Muscle layer of colon (tissue), 2 donors: ENCODE data around the gene VIPR2.

Experiments used
- H3K27ac ChIP-seq: one replicate; pipeline ENCODE4 v1.7.0; 2013; ENCODE audit warnings: low read depth, mild to moderate bottlenecking, low read length, moderate library complexity
- H3K27me3 ChIP-seq, 2 donors: one replicate each; pipeline ENCODE4 v1.7.0; 2013; ENCODE audit warnings: low read length in 2 of 2, mild to moderate bottlenecking in 2 of 2; ENCODE audit not compliant: insufficient read depth in 2 of 2, control insufficient read depth in 1 of 2
- H3K36me3 ChIP-seq: one replicate; pipeline ENCODE4 v1.7.0; 2013; ENCODE audit warnings: mild to moderate bottlenecking, low read length; ENCODE audit not compliant: insufficient read depth
- H3K4me1 ChIP-seq: one replicate; pipeline ENCODE4 v1.7.0; 2013; ENCODE audit warnings: mild to moderate bottlenecking, low read length; ENCODE audit not compliant: insufficient read depth
- H3K4me3 ChIP-seq, 2 donors: one replicate each; pipeline ENCODE4 v1.7.0; 2013; ENCODE audit warnings: low read length in 2 of 2, low read depth in 1 of 2, mild to moderate bottlenecking in 1 of 2, moderate library complexity in 1 of 2
- H3K9ac ChIP-seq: one replicate; pipeline ENCODE4 v1.7.0; 2013; ENCODE audit warnings: low read length
- H3K9me3 ChIP-seq: one replicate; pipeline ENCODE4 v1.7.0; 2013; ENCODE audit warnings: mild to moderate bottlenecking, low read length
- donor health status: abdominal sarcoma.
- donor health status: Adenocarcinoma of cecum.

VIPR2 gene

DNA sequence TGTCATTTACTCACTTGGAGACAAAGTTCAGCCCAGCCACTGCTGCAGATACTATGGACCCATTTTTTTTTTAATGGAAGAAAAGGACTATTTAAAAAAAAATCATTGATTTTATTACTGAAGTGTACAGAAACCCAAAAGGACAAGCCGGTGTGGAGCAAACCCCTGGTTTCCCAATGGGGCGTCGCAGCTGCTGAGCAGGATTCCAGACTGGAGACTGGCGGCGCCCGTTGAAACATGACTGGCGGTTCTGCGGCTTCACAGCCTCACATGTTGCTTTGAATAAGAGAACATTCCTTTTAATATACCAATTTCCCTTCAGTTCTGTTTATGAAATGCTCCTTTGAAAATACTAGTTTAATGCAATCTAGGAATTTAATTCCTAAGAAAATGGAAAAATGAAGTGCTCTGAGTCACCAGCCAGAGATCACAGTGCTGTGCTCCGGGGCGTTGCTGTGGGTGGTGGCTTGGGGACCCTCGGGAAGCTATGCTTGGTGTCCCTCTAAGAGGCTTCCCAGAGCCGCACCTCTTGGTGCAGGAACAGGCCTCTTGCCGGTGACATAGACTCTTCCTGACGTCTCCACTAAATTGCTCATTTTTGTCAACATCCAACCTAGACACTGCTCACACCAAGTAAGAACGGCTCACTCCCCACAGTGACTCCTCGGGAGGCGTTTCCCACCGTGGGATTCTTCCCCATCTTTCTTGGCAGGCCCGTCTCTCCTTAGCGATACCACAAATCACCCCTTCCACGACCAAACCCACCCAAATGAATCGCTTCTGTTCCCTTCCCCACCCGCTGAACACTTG lies 12.0 kb upstream of the VIPR2 start:
- H3K4me3 ChIP-seq: no peak overlapping the region
- H3K9me3 ChIP-seq: no peaks in the 10 kb centered on the region
- no peaks in the 10 kb centered on the region for H3K27me3 ChIP-seq
- no peak overlapping the region for H3K27ac ChIP-seq
- no peaks in the 10 kb centered on the region for H3K4me1 ChIP-seq
- no peaks in the 10 kb centered on the region for H3K36me3 ChIP-seq
- H3K9ac ChIP-seq: no peak overlapping the region

DNA sequence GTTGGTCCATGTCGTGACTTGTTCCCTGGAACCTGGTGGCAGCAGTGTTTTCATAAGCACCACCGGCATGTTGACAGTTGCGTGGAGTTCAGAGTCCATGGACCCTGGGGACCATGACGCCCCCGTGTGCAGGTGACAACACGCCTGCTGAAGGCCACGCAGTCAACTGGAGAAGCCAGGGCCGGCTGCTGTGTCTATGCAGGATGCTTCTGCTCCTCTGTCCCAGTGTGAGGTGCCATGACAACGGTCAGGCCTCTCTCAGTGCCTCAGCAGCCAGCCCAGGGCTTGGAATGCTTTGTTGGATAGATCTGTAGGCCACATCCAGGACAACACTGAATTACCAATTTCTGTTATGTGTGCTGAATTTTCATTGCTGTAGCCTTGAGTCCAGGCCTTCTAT lies 10.7 kb upstream of the VIPR2 start:
- Histone ChIP-seq H3K27ac (no peak overlapping the region), H3K27me3 (no peaks in the 10 kb centered on the region), H3K4me3 (no peak overlapping the region), H3K4me1 (no peaks in the 10 kb centered on the region), H3K36me3 (no peaks in the 10 kb centered on the region), H3K9me3 (no peaks in the 10 kb centered on the region), H3K9ac (no peak overlapping the region)

DNA sequence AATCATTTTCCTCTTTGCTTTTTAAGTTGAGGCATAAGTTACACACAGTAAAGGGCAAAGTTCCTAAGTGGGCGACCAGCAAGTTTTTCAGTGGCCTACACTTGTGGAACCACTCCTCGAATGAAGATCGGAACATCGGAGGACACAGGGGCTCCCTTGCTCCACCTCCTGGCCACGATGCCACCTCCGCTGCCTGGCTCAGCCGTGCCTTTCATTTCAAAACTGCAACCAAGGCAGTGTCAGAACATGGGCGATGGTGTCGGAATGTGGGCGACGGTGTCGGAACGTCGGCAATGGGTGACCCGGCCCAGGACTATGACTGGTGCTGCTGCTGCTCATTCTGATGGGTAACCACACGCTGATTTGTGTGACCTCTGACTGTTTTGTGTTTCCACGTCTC lies 9.6 kb upstream of the VIPR2 start:
- Histone ChIP-seq H3K9me3 (no peaks in the 10 kb centered on the region), H3K9ac (no peak overlapping the region), H3K27me3 (no peaks in the 10 kb centered on the region), H3K27ac (no peak overlapping the region), H3K4me1 (no peaks in the 10 kb centered on the region), H3K4me3 (no peak overlapping the region), H3K36me3 (no peaks in the 10 kb centered on the region)

DNA sequence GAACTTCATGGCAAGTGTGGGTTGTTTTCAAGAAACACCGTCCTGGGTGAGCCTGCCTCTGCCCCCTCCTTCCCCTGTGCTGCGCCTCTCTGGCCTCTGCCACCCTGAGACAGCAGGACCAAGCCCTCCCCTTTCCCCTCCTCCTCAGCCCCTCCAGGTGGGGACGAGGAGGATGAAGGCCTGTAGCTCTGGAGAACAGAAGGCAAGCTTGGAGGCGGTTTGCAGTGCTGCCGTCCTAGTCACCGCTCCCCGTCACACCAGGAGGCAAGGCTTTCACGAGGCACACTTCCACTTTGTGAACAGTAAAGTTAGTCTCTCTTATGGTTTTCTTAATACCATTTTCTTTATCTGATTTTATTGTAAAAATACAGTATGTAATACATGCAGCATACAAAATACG lies 8.8 kb upstream of the VIPR2 start:
- no peaks in the 10 kb centered on the region for H3K4me1 ChIP-seq
- no peak overlapping the region for H3K4me3 ChIP-seq
- H3K36me3 ChIP-seq: no peaks in the 10 kb centered on the region
- H3K9me3 ChIP-seq: no peaks in the 10 kb centered on the region
- no peak overlapping the region for H3K27ac ChIP-seq
- H3K9ac ChIP-seq: no peak overlapping the region
- peaks cover 0 to 6% of the 10 kb centered on the region in 2 donors for H3K27me3 ChIP-seq

- Histone ChIP-seq H3K4me3 (no peak overlapping the region), H3K36me3 (no peaks in the 10 kb centered on the region), H3K9me3 (no peaks in the 10 kb centered on the region), H3K9ac (no peak overlapping the region), H3K27me3 (peaks cover 0 to 6% of the 10 kb centered on the region in 2 donors), H3K27ac (no peak overlapping the region), H3K4me1 (no peaks in the 10 kb centered on the region)
Measured at GRCh38 chr7:159152816-159153215, 8.1 kb upstream of the VIPR2 start.

- H3K27ac ChIP-seq: no peak overlapping the region
- no peaks in the 10 kb centered on the region for H3K4me1 ChIP-seq
- H3K36me3 ChIP-seq: no peaks in the 10 kb centered on the region
- no peaks in the 10 kb centered on the region for H3K9me3 ChIP-seq
- no peak overlapping the region for H3K4me3 ChIP-seq
- H3K27me3 ChIP-seq: peaks cover under 1 to 12% of the 10 kb centered on the region in 2 donors
- H3K9ac ChIP-seq: no peak overlapping the region
Measured at GRCh38 chr7:159151231-159151630, 6.6 kb upstream of the VIPR2 start.

DNA sequence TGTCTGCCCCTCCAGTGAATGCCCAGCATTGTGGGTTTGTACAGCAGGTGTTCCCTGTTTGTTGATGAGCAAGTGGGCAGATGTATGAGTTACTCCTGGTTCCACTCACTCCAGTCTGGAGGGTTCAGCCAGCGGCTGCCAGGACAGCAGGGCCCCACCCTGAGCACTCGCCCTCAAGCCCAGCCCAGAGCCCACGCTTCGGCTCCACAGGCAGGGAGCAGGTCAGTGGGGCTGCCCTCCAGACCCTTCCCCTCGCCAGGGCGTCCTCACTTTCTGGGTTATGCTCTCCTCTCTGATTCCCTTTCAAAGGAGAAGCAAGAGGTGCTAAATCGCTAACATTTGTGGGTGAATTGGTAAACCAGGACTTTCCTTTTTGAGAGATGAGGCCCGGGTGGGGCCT lies 4.8 kb upstream of the VIPR2 start:
- Histone ChIP-seq H3K4me3 (no peak overlapping the region), H3K4me1 (no peaks in the 10 kb centered on the region), H3K9ac (no peak overlapping the region), H3K27ac (no peak overlapping the region), H3K9me3 (no peaks in the 10 kb centered on the region), H3K27me3 (peaks cover 5 to 23% of the 10 kb centered on the region in 2 donors), H3K36me3 (no peaks in the 10 kb centered on the region)

- Histone ChIP-seq H3K36me3 (no peaks in the 10 kb centered on the region), H3K27ac (no peak overlapping the region), H3K9ac (no peak overlapping the region), H3K4me1 (no peaks in the 10 kb centered on the region), H3K4me3 (no peak overlapping the region), H3K9me3 (no peaks in the 10 kb centered on the region), H3K27me3 (peaks cover 5 to 31% of the 10 kb centered on the region in 2 donors)
Measured at GRCh38 chr7:159148430-159149395, 4.0 kb upstream of the VIPR2 start.

DNA sequence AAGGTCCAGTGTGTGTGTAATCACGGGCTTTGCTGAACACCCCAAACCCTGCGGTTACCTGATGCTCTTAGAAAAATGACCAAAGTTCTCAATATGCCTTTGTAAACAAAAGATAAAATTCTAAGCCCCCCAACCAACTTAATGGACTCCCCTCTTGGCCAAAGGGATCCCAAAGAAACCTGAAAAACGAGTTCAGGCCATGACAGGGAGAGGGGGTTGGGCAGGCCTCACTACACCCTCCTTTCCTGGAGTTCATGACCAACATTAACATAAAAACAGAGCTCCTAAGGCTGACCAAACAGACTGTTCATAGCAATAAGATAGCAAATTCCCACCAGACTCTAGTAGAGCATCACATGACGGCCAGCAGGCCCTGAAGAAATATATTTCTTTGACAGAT lies 3.0 kb upstream of the VIPR2 start:
- Histone ChIP-seq H3K36me3 (no peaks in the 10 kb centered on the region), H3K4me3 (no peak overlapping the region), H3K4me1 (no peaks in the 10 kb centered on the region), H3K9ac (no peak overlapping the region), H3K27me3 (peaks cover 5 to 40% of the 10 kb centered on the region in 2 donors), H3K27ac (no peak overlapping the region), H3K9me3 (no peaks in the 10 kb centered on the region)

DNA sequence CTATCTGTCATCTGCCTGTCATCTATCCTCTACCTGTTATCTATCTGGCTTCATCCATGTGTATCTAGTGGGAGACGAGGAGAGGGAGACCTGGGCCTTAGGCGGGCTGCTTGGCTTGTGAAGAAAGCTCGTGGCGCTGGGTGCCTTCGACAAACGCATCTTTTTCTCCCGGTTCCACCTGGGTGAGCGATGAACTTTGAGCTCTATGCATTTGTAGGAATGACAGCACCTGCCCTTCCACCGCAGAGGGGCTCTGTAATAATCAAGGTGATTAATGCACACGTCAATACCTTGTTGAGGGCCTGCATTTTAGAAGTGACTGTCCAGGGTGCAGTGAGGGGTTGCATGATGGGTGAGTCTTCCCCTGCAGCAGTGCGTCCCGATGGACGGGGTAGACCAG lies 2.6 kb upstream of the VIPR2 start:
- Histone ChIP-seq H3K9ac (no peak overlapping the region), H3K9me3 (no peaks in the 10 kb centered on the region), H3K27ac (no peak overlapping the region), H3K4me1 (no peaks in the 10 kb centered on the region), H3K4me3 (no peak overlapping the region), H3K36me3 (no peaks in the 10 kb centered on the region), H3K27me3 (peaks cover 5 to 40% of the 10 kb centered on the region in 2 donors)

DNA sequence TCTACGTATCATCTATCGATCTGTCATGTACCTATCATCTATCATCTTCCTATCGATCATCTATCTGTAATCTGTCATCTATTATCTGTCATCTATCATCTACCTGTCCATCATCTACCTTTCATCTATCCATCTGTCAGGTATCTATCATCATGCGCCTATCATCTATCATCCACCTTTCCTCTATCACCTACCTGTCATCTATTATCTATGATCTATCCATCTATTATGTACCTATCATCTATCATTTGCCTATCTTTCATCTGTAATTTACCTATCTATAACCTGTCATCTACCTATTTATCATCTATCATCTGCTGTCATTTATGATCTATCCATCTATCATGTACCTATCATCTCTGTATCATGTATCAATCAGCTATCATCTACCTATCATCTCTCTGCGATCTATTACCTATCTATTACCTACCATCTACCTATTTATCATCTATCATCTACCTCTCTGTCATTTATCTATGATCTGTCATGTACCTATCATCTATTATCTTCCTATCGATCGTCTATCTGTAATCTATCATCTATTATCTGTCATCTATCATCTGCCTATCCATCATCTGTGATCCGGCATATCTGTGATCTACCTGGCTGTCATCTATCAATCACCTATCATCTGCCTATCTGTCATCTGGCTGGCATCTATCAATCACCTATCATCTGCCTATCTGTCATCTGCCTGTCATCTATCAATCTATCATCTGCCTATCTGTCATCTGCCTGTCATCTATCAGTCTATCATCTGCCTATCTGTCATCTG lies 1.6 kb upstream of the VIPR2 start:
- peaks cover 5 to 40% of the 10 kb centered on the region in 2 donors for H3K27me3 ChIP-seq
- no peaks in the 10 kb centered on the region for H3K9me3 ChIP-seq
- H3K36me3 ChIP-seq: no peaks in the 10 kb centered on the region
- H3K4me1 ChIP-seq: peaks cover 4% of the 10 kb centered on the region
- no peak overlapping the region for H3K4me3 ChIP-seq
- no peak overlapping the region for H3K27ac ChIP-seq
- no peak overlapping the region for H3K9ac ChIP-seq
